T-helper 1 cell treated with Interleukin-12 subunit alpha and Interleukin-12 subunit beta and Interleukin-4 antibody, amounts not matched to agents 30 μg/mL and 1 μg/mL, for 36 hours (primary cell): ENCODE measurements around the gene PDZRN3.

ENCODE experiments used
- H3K27ac Mint-ChIP-seq: one replicate; pipeline ENCODE4 v1.8.0; 2021; ENCODE audit warnings: mild to moderate bottlenecking, mixed read lengths
- H3K27me3 Mint-ChIP-seq: one replicate; pipeline ENCODE4 v1.8.0; 2021; ENCODE audit warnings: low read depth, mixed read lengths
- H3K36me3 Mint-ChIP-seq: one replicate; pipeline ENCODE4 v1.8.0; 2021; ENCODE audit warnings: low read depth, mixed read lengths
- H3K4me1 Mint-ChIP-seq: one replicate; pipeline ENCODE4 v1.8.0; 2021; ENCODE audit warnings: low read depth, mixed read lengths
- H3K4me3 Mint-ChIP-seq: one replicate; pipeline ENCODE4 v1.8.0; 2021; ENCODE audit warnings: mild to moderate bottlenecking, moderate library complexity, mixed read lengths
- H3K9me3 Mint-ChIP-seq: one replicate; pipeline ENCODE4 v1.8.0; 2021; ENCODE audit warnings: mixed read lengths

Gene PDZRN3

DNA sequence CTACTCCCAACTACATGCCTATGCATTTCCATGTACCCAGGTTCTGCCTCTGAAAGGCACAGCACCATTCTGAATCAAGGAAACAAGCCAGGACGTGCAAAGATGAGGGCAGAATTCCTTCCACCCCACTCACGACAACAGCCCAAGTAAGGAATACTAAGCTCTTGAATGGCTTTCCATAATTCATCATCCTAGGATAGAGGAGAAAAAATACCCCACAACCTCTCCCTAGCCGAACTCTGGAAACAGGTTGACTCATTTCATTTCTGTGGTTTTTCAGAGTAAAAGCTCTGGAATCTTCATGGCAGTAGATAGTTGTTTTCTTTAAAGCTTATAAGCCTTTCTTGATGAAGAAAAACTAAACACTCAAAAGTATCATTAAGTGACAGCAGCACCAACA is 77.8 kb downstream of the PDZRN3 start:
- Mint-ChIP-seq H3K4me1 (peaks cover 2% of the 10 kb centered on the region), H3K27me3 (no peaks in the 10 kb centered on the region), H3K9me3 (no peaks in the 10 kb centered on the region), H3K36me3 (no peaks in the 10 kb centered on the region), H3K27ac (no peak overlapping the region), H3K4me3 (no peak overlapping the region)

DNA sequence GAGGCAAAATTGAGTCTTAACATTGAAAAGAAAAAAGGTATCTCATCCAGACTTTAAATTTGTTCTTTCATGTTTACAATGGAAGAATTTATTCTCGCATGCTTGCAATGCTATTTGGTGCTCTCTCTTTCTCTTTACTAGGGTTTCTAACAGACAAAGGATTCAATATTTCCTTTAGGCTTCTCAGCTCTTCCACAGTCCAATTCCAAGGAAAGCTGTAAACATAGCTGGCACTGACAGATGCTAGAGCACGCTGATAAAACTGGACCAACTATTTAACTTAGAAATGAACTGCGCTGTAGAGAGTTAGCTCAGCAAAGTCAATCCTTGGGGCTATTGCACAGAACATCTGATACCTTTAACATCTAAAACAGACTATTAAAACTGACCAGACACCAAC is 81.3 kb downstream of the PDZRN3 start:
- Mint-ChIP-seq H3K36me3 (no peaks in the 10 kb centered on the region), H3K4me1 (no peaks in the 10 kb centered on the region), H3K9me3 (no peaks in the 10 kb centered on the region), H3K4me3 (no peak overlapping the region), H3K27me3 (no peaks in the 10 kb centered on the region), H3K27ac (no peak overlapping the region)

GRCh38 chr3:73542136-73542535 is 82.6 kb downstream of the PDZRN3 start:
- no peak overlapping the region for H3K27ac Mint-ChIP-seq
- H3K27me3 Mint-ChIP-seq, result no peaks in the 10 kb centered on the region
- H3K4me3 Mint-ChIP-seq, result no peak overlapping the region
- H3K9me3 Mint-ChIP-seq, result no peaks in the 10 kb centered on the region
- H3K4me1 Mint-ChIP-seq, result no peaks in the 10 kb centered on the region
- H3K36me3 Mint-ChIP-seq, result no peaks in the 10 kb centered on the region

DNA sequence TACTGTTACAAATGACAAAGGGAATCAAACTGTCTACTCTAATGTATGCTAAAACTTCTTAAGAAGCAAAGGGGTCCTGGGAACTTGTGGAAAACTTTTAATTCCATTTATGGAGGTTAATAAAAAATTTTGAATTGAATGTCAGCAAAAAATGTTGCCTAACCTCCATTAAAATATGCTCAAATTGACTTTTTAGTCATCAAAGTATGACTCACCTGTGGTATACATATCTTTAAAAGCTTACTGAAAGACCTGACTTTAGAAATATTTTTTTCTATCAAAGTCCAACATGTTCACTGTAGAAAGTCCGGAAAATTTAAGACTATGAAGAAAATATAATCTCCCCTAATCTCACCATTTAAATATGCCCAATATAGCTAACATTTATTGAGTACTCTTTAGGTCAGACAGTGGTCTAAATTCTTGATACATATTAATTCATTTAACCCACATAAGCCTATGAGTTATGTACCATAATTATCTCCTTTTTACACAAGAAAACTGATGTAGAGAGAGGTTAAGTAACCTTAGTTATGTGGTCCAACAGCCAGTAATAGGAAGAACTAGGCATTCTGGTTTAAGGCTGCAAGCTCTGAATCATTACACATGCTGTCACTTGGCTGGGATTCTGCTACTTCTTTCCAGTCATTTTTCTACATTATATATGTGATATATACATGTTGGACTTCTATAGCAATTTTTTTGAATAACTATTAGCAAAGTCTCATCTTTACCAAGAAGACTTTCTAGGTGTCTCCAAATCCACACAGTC is 83.6 kb downstream of the PDZRN3 start:
- Mint-ChIP-seq H3K27me3 (no peaks in the 10 kb centered on the region), H3K4me1 (no peaks in the 10 kb centered on the region), H3K4me3 (no peak overlapping the region), H3K27ac (no peak overlapping the region), H3K36me3 (no peaks in the 10 kb centered on the region), H3K9me3 (no peaks in the 10 kb centered on the region)

DNA sequence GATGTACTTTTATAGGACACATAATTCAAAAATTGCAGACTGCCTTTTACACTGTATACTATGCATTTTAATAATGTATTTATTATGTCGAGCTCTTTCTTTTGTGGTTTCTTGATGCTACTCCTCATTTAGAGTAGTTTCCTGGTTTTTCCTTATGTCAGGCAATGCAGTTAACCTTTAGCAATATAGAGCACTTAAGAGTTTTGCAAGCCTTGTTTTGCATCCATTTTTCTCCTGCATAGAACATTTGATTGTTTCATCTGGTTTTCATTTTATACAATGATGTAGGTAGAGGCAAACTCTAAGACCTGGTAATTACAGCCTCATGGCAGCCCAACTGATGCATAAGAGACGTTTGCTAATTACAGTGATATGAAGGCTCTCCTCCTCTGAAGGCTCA is 86.3 kb downstream of the PDZRN3 start:
- Mint-ChIP-seq H3K4me3 (no peak overlapping the region), H3K27me3 (no peaks in the 10 kb centered on the region), H3K9me3 (no peaks in the 10 kb centered on the region), H3K27ac (no peak overlapping the region), H3K4me1 (no peaks in the 10 kb centered on the region), H3K36me3 (no peaks in the 10 kb centered on the region)

GRCh38 chr3:73536952-73537351 is 87.8 kb downstream of the PDZRN3 start:
- H3K4me3 Mint-ChIP-seq, result no peak overlapping the region
- H3K36me3 Mint-ChIP-seq, result no peaks in the 10 kb centered on the region
- H3K27ac Mint-ChIP-seq, result no peak overlapping the region
- no peaks in the 10 kb centered on the region for H3K9me3 Mint-ChIP-seq
- no peaks in the 10 kb centered on the region for H3K4me1 Mint-ChIP-seq
- no peaks in the 10 kb centered on the region for H3K27me3 Mint-ChIP-seq

DNA sequence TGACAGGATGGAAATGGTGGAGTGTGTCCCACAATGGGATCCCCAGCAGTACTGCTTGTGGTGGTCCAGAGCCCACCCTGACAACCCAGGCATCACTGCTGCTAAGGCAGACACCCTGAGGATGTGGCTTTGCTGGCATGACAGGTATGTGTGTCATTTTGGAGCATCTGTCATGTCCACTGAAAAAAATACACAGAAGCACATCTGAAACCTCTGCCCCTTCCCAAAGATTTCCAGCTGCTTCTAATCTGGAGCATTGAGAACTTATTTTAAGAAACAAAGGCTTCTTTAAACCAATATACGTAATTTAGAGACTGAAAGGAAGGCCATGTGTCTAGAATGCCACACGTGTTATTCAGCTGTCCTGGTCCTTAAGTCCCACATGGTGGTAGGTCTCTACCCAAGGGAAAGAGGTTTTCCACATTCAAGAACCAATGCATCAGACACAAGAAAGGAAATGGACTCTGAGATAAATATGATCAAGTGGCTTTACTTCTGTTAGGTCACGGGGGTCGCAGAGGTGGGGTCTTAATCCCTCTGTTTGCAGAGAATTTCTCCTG is 88.3 kb downstream of the PDZRN3 start:
- Mint-ChIP-seq H3K4me1 (no peaks in the 10 kb centered on the region), H3K27me3 (no peaks in the 10 kb centered on the region), H3K9me3 (no peaks in the 10 kb centered on the region), H3K36me3 (no peaks in the 10 kb centered on the region), H3K27ac (no peak overlapping the region), H3K4me3 (no peak overlapping the region)

DNA sequence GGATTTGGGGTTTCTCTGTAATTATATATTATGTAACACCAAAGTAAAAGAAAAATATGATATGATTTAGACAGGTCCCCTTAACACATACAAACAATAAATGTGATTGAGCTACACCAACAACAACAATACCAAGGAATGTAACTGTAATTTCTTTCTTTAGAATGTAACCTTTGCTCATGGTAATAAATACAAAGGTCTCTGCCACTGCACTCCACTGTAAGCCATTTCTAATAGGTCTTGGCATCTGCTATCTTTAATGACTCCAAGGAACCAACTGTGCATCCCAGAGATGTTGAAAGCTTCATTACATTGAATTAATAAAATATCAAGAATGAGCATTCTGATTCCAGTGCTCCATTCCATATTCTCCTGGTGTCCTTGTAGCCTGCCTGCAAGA is 88.8 kb downstream of the PDZRN3 start:
- Mint-ChIP-seq H3K27me3 (no peaks in the 10 kb centered on the region), H3K4me3 (no peak overlapping the region), H3K36me3 (no peaks in the 10 kb centered on the region), H3K9me3 (no peaks in the 10 kb centered on the region), H3K4me1 (no peaks in the 10 kb centered on the region), H3K27ac (no peak overlapping the region)

GRCh38 chr3:73535137-73535536 is 89.6 kb downstream of the PDZRN3 start:
- Mint-ChIP-seq H3K4me3 (no peak overlapping the region), H3K27me3 (no peaks in the 10 kb centered on the region), H3K4me1 (no peaks in the 10 kb centered on the region), H3K36me3 (no peaks in the 10 kb centered on the region), H3K9me3 (no peaks in the 10 kb centered on the region), H3K27ac (no peak overlapping the region)

DNA sequence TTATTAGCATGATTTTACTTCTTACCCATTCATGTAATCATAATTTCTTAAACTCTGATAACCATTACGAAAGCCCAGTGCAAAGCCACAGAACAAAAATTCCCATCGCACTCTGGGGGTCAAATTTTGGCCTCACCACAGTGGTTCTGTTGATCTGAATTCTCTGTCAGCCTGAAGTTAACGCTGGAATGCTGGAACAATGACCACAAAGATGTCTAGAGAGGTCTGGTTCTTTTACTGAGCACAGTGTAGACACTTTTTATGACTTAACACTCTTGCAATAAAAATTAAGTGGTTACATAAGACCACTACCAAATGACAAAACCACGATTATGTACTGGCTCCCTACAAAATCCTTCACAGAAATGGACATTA is 94.7 kb downstream of the PDZRN3 start:
- Mint-ChIP-seq H3K27me3 (no peaks in the 10 kb centered on the region), H3K27ac (no peak overlapping the region), H3K36me3 (no peaks in the 10 kb centered on the region), H3K4me3 (no peak overlapping the region), H3K9me3 (no peaks in the 10 kb centered on the region), H3K4me1 (no peaks in the 10 kb centered on the region)

DNA sequence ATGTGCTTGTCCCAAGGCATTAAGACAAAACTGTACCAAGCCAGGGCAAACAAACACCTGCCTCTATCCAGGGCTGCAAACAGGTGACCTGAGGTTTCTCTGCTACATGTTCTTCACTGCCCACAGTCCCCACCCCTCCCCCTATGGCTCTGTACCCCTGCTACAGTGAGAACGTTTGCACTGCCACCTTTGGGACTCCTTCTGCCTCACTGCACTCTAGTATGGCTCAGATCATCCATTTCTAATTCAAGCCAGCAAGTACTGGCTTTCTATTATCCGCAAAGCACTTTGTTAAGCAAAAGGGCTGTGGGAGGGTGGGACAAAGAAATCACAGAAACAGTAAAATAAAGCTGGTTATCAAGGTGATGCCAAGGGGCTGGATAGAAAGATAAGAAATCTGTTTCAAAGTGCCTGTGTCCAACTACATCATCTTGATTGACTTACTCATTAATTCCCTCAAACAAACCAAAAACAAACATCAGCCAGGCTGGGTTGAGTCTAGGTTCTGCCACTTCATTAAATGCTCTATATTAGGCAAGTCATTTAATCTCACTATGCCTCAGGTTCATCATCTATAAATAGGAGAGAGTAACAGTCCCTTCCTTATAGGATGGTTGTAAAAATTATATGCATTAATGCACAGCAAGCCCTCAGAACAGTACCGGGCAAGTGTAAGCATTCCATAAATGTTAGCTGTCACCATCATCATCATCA is 95.3 kb downstream of the PDZRN3 start:
- Mint-ChIP-seq H3K36me3 (no peaks in the 10 kb centered on the region), H3K9me3 (no peaks in the 10 kb centered on the region), H3K4me1 (no peaks in the 10 kb centered on the region), H3K27me3 (no peaks in the 10 kb centered on the region), H3K4me3 (no peak overlapping the region), H3K27ac (no peak overlapping the region)

GRCh38 chr3:73525591-73525990 is 99.2 kb downstream of the PDZRN3 start:
- Mint-ChIP-seq H3K27ac (no peak overlapping the region), H3K27me3 (no peaks in the 10 kb centered on the region), H3K4me1 (no peaks in the 10 kb centered on the region), H3K36me3 (no peaks in the 10 kb centered on the region), H3K9me3 (no peaks in the 10 kb centered on the region), H3K4me3 (no peak overlapping the region)

DNA sequence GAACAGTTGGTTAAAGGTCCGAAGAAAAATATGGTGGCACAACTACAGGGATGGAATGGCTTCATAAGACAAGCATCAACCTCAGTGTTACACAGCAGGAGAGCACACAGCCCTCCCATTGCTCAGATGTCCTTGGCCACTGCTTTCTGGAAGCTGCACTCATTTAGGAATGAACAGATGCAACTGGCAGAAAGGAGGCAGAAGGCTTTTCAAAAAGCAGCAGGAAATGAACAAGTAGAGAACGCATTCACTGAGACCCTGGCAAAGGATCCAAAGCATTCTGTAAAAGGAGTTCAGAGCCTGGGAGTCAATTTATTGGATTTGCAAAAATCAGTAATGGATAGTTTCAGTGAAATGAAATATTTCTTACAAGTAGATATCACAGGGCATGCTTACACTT is 101.1 kb downstream of the PDZRN3 start:
- H3K27ac Mint-ChIP-seq, result no peak overlapping the region
- no peak overlapping the region for H3K4me3 Mint-ChIP-seq
- H3K27me3 Mint-ChIP-seq, result no peaks in the 10 kb centered on the region
- no peaks in the 10 kb centered on the region for H3K36me3 Mint-ChIP-seq
- no peaks in the 10 kb centered on the region for H3K4me1 Mint-ChIP-seq
- no peaks in the 10 kb centered on the region for H3K9me3 Mint-ChIP-seq

DNA sequence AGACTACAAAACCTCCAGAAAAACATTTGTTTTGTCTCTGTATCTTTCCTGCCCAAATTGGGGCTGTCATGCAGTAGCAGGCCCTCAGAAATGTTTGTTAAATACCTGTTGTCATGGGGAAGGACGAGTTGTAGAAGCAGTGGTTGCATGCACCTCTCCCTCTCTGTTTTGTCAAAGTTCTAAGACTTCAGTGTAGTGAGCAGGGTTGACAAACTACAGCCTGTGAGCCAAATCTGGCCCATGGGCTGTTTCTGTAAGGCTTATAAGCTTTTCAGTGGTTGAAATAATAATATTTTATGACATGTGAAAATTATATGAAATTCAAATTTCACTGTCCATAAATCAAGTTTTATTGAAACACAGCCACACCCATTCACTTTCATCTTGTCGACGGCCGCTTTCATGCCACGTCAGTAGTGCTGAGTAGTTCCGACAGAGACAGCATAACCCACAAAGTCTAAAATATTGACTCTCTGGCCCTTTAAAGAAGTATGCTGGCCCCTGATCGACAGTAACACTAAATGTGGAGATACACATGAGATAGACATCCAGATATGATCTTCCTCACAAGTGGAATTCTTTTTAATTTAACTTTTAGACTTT is 102.9 kb downstream of the PDZRN3 start:
- H3K4me1 Mint-ChIP-seq, result no peaks in the 10 kb centered on the region
- H3K4me3 Mint-ChIP-seq, result no peak overlapping the region
- H3K36me3 Mint-ChIP-seq, result no peaks in the 10 kb centered on the region
- H3K27ac Mint-ChIP-seq, result no peak overlapping the region
- no peaks in the 10 kb centered on the region for H3K9me3 Mint-ChIP-seq
- H3K27me3 Mint-ChIP-seq, result no peaks in the 10 kb centered on the region

- Mint-ChIP-seq H3K4me3 (no peak overlapping the region), H3K27ac (no peak overlapping the region), H3K4me1 (no peaks in the 10 kb centered on the region), H3K9me3 (no peaks in the 10 kb centered on the region), H3K27me3 (no peaks in the 10 kb centered on the region), H3K36me3 (no peaks in the 10 kb centered on the region)
These were observed 103.7 kb downstream of the PDZRN3 start for GRCh38 chr3:73520931-73521461.
